Panc1 (cell line): ENCODE data around the gene SPRR5. TPM values are rescaled to one million over a fixed set of nuclear protein-coding genes. Genes with fewer than 3 reads are reported as not detected.

ENCODE experiments used
- ATAC-seq: fragments of 200-7000 bp; cut with Tn5 transposase; 2 replicates; pipeline ENCODE4 v1.9.1; 2020; ENCODE audit warnings: mild to moderate bottlenecking, moderate library complexity
- BruUV-seq: library from RNA; stranded (reverse); fragments of 400-500 nt; replicated peaks from 2 replicates; lab custom pipeline; 2021; lab: Mats Ljungman, UMichigan
- CTCF ChIA-PET: fragments of 300-600 bp; sonication (Branson Sonifier 250); formaldehyde crosslinking; loops from one replicate; lab custom pipeline; 2022; ENCODE audit warnings: antibody characterized with exemption; lab: Charles Lee
- POLR2A ChIA-PET: fragments of 300-600 bp; sonication (Branson Sonifier 250); formaldehyde crosslinking; loops from one replicate; lab custom pipeline; 2022; ENCODE audit warnings: antibody characterized with exemption; lab: Charles Lee
- DNase-seq: peaks from one replicate; pipeline ENCODE4 v3.0.0-alpha.2; 2010; ENCODE audit warnings: low read depth, low spot score
- H3K27ac ChIP-seq: 2 replicates; pipeline ENCODE4 v1.5.1; 2011; ENCODE audit warnings: mild to moderate bottlenecking, low read length, inconsistent platforms
- H3K27me3 ChIP-seq: fragments of 200-500 bp; sonication (Bioruptor generic); 2 replicates; pipeline ENCODE4 v1.6.0; 2014; ENCODE audit warnings: low read length, inconsistent platforms; ENCODE audit not compliant: control insufficient read depth, insufficient read depth
- H3K36me3 ChIP-seq: fragments of 200-500 bp; sonication (Bioruptor generic); 2 replicates; pipeline ENCODE4 v1.5.1; 2014; ENCODE audit warnings: inconsistent platforms, mild to moderate bottlenecking, low read length, moderate library complexity; ENCODE audit not compliant: control insufficient read depth, insufficient read depth
- H3K4me1 ChIP-seq: 2 replicates; pipeline ENCODE4 v1.5.1; 2011; ENCODE audit warnings: inconsistent platforms, mild to moderate bottlenecking, low read length, moderate library complexity; ENCODE audit not compliant: control insufficient read depth, insufficient read depth
- H3K4me3 ChIP-seq, 2 experiments: 2 replicates each; pipeline ENCODE4 v1.5.1; 2011 to 2012; ENCODE audit warnings: low read depth in 2 of 2, low read length in 2 of 2, mild to moderate bottlenecking in 2 of 2, inconsistent platforms in 1 of 2, moderate library complexity in 1 of 2
- H3K9me3 ChIP-seq: fragments of 200-500 bp; sonication (Bioruptor generic); 2 replicates; pipeline ENCODE4 v1.5.1; 2014; ENCODE audit warnings: low read depth, mild to moderate bottlenecking, inconsistent platforms, low read length, moderate library complexity; ENCODE audit not compliant: control insufficient read depth, insufficient read depth
- POLR2AphosphoS5 ChIP-seq: IDR thresholded peaks from 2 replicates; pipeline ENCODE4 v1.6.1; 2012; ENCODE audit warnings: mild to moderate bottlenecking, low read depth, low read length, moderate library complexity
- SIN3A ChIP-seq: IDR thresholded peaks from 2 replicates; pipeline ENCODE4 v1.6.1; 2012; ENCODE audit warnings: low read depth, mild to moderate bottlenecking, low read length, moderate library complexity, borderline replicate concordance; ENCODE audit not compliant: insufficient read depth
- TCF7L2 ChIP-seq: IDR thresholded peaks from 2 replicates; pipeline ENCODE4 v1.6.1; 2011; ENCODE audit warnings: mild to moderate bottlenecking, low read depth, low read length, inconsistent platforms
- in situ Hi-C: cut with HindIII; loops from 2 replicates; pipeline ENCODE4 v1.10.0; 2016; ENCODE audit warnings: low sequenced_read_pairs, low pct_unique_long_range_greater_than_20kb
- intact Hi-C: fragments of 100-400 bp; cut with micrococcal nuclease; formaldehyde crosslinking; loops from one replicate; pipeline ENCODE4 v1.10.0; 2022; ENCODE audit not compliant: unreplicated experiment
- total RNA-seq: library from RNA; stranded (reverse); gene quantifications from one replicate; pipeline ENCODE4 v1.2.1, GENCODE V29; 2021; ENCODE audit not compliant: unreplicated experiment
- TF ChIP-seq, protein P1 (sequence below), 2 experiments: IDR thresholded peaks; 2 replicates each; pipeline ENCODE4 v1.6.1; 2011 to 2012; ENCODE audit warnings: low read depth in 2 of 2, control low read depth in 1 of 2, low read length in 1 of 2, mild to moderate bottlenecking in 1 of 2, moderate library complexity in 1 of 2; ENCODE audit not compliant: insufficient read depth in 1 of 2
- TF ChIP-seq, protein P2 (sequence below): fragments of 450-650 bp; IDR thresholded peaks from 2 replicates; pipeline ENCODE4 v1.5.1; 2017; ENCODE audit warnings: mild to moderate bottlenecking

The SPRR5 gene
- total RNA-seq, 1 experiment from 2014 or later = not detected

DNA sequence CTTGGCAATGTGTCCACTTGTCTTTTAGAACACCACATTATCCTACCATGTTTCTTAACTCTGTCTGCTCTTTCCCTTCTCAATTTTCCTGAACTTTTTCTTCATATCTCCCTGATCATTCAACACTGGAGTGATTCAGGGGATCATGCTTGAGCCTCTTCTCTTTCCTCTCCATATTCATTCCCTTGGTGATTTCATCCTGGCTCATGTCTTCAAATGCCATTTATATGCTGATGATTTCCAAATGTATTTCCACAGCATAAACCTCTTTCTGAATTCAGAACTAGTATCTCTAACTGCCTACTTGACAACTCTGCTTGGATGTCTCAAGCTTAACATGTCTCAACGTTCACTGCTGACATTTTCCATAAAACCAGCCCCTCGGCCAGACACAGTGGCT lies 47.1 kb upstream of the SPRR5 start:
- in situ Hi-C loops (no loop called here), intact Hi-C loops (no loop called here)
- no peak overlapping the region for H3K4me3 ChIP-seq
- H3K9me3 ChIP-seq = no peaks in the 10 kb centered on the region
- CTCF ChIA-PET = no interaction called here
- no peak overlapping the region for H3K27ac ChIP-seq
- DNase-seq (no peak), ATAC-seq (no peak)
- no peak for TF ChIP-seq TCF7L2
- TF ChIP-seq, protein P1, sequence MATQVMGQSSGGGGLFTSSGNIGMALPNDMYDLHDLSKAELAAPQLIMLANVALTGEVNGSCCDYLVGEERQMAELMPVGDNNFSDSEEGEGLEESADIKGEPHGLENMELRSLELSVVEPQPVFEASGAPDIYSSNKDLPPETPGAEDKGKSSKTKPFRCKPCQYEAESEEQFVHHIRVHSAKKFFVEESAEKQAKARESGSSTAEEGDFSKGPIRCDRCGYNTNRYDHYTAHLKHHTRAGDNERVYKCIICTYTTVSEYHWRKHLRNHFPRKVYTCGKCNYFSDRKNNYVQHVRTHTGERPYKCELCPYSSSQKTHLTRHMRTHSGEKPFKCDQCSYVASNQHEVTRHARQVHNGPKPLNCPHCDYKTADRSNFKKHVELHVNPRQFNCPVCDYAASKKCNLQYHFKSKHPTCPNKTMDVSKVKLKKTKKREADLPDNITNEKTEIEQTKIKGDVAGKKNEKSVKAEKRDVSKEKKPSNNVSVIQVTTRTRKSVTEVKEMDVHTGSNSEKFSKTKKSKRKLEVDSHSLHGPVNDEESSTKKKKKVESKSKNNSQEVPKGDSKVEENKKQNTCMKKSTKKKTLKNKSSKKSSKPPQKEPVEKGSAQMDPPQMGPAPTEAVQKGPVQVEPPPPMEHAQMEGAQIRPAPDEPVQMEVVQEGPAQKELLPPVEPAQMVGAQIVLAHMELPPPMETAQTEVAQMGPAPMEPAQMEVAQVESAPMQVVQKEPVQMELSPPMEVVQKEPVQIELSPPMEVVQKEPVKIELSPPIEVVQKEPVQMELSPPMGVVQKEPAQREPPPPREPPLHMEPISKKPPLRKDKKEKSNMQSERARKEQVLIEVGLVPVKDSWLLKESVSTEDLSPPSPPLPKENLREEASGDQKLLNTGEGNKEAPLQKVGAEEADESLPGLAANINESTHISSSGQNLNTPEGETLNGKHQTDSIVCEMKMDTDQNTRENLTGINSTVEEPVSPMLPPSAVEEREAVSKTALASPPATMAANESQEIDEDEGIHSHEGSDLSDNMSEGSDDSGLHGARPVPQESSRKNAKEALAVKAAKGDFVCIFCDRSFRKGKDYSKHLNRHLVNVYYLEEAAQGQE (IDR thresholded peaks at IDR 0.05; ENCODE audit: insufficient read depth in 1 of 2, low read depth in 2 of 2, low read length in 1 of 2) = no peak
- TF ChIP-seq POLR2AphosphoS5 = no peak
- no peak for TF ChIP-seq SIN3A
- TF ChIP-seq, protein P2, sequence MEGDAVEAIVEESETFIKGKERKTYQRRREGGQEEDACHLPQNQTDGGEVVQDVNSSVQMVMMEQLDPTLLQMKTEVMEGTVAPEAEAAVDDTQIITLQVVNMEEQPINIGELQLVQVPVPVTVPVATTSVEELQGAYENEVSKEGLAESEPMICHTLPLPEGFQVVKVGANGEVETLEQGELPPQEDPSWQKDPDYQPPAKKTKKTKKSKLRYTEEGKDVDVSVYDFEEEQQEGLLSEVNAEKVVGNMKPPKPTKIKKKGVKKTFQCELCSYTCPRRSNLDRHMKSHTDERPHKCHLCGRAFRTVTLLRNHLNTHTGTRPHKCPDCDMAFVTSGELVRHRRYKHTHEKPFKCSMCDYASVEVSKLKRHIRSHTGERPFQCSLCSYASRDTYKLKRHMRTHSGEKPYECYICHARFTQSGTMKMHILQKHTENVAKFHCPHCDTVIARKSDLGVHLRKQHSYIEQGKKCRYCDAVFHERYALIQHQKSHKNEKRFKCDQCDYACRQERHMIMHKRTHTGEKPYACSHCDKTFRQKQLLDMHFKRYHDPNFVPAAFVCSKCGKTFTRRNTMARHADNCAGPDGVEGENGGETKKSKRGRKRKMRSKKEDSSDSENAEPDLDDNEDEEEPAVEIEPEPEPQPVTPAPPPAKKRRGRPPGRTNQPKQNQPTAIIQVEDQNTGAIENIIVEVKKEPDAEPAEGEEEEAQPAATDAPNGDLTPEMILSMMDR = no peak
- H3K4me1 ChIP-seq = no peaks in the 10 kb centered on the region
- BruUV-seq = no TSS peak
- H3K27me3 ChIP-seq = peaks cover 12% of the 10 kb centered on the region; the same call in 1 of the 2 replicates
- POLR2A ChIA-PET = no interaction called here
- H3K36me3 ChIP-seq = no peaks in the 10 kb centered on the region

DNA sequence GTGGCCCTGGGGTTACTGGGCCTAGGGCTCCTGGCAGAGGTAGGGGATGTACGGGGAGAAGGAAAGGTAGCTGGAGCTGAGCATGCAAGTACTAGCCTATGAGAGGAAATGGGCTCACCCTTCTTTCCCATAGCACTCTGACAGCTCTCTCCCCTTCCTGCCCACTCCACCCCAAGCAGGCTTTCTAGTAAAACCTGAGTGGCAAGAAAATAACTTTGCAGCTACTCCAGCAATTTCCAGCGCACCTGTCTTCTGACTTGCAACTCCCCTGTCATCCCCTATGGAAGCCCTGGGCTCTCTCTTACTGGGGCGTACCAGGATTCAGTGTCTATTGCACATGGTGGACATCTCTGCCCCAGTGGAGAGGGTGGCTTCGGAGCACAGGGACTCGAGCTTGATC lies 45.4 kb upstream of the SPRR5 start:
- TF ChIP-seq TCF7L2 (no peak), SIN3A (no peak), POLR2AphosphoS5 (no peak)
- TF ChIP-seq, protein P2 = no peak
- TF ChIP-seq, protein P1 (IDR thresholded peaks at IDR 0.05; ENCODE audit: insufficient read depth in 1 of 2, low read depth in 2 of 2, low read length in 1 of 2) = no peak
- ChIA-PET CTCF (no interaction called here), POLR2A (no interaction called here)
- peaks cover 7% of the 10 kb centered on the region; the same call in 1 of the 2 replicates for H3K27me3 ChIP-seq
- intact Hi-C loops (no loop called here), in situ Hi-C loops (no loop called here)
- H3K27ac ChIP-seq = no peak overlapping the region
- H3K4me3 ChIP-seq = no peak overlapping the region
- no peak for ATAC-seq
- H3K4me1 ChIP-seq = no peaks in the 10 kb centered on the region
- DNase-seq = no peak
- BruUV-seq = no TSS peak
- no peaks in the 10 kb centered on the region for H3K36me3 ChIP-seq
- no peaks in the 10 kb centered on the region for H3K9me3 ChIP-seq
